Eye (tissue), 1 donor: ENCODE measurements around the gene MACROD2.

Experiments used
- DNase-seq: peaks from one replicate; pipeline ENCODE4 v3.0.0-alpha.2; 2015

The MACROD2 gene

DNA sequence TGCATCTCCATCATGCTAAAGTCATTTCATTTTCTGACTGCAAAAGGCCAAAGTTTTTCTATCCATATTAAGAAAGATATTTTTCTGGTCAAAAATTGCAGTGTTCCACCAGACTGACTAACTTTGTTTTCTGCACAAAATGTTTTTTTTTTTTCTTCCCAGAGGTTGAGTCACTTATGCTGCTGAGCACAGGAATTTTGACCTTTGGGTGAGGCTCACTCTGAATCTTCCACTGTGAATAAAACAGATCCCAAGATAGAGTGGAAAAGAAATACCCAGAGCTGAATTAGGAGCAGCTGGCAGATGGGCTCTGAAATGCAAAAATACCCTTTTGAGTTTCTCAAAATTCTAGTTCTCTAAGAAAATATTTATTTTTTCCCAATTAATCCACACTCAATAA is 1581.1 kb downstream of the MACROD2 start:
- no peak for DNase-seq

DNA sequence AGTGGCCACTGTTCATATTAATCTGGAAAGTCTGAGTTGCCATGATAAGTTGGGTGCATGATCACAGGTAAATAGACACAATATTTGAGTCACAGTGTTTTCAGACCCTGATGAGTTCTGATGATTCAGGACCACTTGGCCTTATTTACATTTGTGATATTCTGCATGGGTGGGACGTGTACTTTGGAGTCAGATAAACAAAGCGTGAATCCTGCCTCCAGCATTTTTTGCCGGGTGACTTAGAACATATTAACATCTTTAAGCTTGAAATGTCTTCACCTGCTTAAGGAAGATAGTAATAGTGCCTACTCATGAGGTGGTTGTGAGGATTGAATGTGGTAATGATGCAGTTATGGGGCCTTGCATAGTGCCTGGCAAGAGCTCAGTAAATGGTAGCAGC is 1582.8 kb downstream of the MACROD2 start:
- no peak for DNase-seq

DNA sequence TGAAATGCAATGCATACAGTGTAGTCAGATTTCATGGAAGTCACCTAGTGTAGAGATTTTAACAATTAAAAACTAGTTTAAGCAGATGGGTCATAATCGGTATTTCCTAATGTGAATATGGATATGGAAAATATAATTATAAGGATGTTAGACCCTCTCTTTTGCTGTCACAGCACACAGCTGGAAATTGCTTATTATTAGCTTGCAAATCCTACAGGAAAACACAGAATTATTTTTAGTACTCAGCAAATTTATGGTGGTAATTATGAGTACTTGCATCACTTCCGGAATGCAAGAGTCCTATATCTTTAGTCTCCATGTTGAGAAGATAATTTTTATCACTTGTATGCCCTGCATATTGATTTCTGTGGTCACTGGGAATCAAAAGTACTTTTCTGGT is 1584.4 kb downstream of the MACROD2 start:
- no peak for DNase-seq

DNA sequence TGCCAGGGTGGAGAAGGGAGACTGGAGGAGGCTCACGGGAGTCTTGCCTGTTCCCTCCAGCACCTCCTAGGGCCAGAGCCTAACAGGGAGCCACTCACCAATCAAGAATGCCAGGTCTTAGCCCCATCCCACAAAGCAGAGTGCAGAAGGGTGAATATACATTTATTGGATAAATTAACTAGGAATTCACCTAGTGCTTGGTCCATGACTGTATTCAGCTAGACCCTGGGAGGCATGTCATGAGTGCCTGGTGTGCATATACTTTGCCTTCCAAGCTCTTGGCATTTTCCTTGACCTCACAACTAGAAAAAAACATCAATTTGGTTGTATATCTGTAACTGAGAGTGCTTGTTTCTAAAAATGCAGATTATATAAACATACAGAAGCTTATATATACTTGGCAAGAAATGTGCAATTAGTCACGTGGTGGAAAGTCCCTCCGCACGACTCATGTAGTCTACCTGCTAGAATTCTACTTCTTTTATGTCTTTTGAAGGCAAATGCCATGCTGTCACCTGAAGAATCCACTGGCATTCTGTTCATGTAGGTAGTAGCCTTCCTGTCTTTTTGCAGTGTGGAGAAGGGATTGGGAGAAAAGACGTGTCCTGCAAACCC is 1586.9 kb downstream of the MACROD2 start:
- DNase-seq, result no peak

DNA sequence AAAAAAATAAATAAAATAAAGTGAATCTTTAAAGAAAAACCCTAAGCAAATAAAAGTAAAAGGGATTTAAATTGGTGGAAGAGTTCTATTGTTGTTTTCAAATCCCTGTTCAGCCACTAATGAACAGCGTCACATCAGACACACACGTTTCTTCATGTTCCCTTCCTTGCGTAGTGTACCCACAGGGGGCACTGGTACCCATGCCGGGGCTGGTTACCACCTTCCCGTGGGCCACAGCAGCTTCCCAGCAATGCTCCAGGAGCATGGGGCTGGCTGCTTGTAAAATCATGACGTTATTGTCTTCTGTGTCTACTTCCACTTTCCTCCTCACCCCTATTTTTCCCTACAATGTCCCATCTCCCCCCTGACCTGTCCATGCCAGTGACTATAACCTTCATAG is 1589.2 kb downstream of the MACROD2 start:
- DNase-seq, result no peak

DNA sequence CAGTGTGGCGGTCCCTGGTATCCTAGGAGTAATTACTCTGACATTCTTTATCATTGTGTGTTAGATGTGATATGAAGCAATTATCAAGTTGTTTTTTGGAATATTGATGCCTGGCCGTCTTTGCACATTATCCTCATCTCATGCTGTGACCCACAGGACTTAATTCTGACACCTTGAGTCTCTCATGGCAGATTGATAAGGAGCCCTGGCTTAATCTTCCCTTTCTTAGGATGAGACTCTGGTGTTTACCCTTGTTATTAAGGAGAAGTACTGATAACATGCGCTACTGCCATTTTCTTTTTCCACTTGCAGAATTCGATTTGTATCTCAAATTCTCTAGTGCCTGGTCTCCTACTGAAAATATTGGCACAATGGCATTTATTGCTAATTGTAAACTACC is 1597.8 kb downstream of the MACROD2 start:
- no peak for DNase-seq

DNA sequence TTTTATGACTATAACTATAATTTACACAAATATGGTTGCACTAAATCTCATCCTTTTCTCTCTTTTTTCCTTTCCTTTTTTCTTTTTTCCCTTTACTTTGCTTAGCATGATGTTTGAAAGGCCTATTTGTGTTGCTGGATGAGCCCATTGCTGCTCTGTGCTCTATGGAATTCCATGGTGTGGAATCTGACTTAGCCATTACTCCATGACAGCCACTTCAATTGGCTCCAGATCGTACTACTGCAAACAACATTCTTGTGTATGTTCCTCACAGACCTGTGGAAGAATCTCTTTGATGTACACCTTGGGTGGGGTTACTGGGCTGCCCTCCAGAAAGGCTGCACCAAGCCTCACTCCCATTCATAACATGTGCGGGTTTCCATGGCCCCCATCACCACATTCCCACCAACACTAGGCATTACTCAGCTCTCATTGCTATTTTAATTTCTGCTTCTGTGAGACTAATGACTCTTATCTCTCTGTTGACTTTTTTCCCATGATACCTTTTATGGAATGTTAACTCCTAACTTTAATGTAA is 1598.9 kb downstream of the MACROD2 start:
- DNase-seq, result no peak

DNA sequence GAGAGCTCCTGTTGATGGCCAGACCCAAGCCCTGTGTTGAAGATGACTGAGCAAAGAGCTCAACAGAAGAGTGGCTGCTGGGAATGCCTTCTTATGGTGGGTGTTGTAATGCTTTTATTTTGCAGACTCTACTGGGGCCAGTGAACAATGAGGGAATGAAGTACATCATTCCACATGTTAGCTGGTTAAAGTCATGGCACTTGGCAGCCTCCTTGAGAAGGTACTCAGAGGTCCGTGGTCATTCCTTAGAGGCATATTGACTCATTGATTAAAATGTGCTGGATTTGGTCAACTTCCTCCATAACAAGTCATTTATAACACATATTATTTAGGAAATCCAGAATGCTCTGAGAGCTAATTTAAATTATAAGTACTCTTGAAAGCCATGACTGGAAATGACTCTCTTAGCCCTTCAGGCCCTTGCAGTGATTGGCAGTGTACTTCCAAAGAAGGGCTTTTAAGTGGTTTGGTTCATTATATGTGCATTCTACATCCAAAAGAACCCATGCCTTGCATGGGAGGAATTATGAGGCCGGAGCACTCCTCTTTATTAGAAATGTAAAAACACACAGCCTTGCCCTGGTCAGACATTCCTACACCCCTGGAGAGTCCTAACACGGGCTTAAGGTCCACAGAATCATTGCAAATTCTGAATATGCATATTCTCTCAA is 1601.0 kb downstream of the MACROD2 start:
- no peak for DNase-seq

DNA sequence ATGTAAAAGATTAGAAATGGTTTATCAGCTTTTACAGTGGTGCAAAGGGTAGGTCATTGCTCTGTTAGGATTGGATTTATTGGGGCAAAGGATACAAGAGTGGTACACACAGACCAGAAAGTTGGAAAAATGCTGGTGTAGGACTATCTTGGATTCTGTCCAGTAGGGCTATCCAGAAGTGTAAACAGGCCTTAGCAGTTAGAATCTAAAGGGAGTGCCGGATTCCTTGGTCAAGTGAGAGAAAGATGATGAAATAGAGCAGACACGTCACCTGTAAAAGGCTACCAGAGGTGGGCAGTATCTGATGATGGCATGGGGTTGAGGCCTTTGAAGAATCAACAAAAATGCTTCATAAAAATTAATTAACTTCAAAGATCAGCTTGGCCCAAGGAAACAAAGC is 1602.0 kb downstream of the MACROD2 start:
- DNase-seq, result no peak

DNA sequence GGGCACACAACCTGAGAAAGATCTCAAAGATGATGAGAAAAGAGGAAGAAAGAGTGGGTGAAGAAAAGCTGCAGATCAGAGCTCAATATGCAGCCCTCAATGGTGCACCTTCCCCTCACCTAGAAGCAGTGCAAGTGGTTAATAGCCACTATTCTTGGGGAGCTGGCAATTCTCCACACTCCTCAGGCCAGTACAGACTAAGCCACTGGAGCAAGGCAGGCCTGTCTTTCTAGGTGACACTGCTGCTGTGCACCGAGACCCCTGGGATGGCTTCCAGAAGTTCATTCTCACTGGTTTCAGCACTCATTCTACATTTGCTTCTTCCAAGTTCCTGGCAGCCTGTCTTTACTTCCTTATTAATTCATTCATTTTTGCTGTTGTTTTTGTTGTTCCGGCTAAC is 1604.6 kb downstream of the MACROD2 start:
- DNase-seq, result no peak

DNA sequence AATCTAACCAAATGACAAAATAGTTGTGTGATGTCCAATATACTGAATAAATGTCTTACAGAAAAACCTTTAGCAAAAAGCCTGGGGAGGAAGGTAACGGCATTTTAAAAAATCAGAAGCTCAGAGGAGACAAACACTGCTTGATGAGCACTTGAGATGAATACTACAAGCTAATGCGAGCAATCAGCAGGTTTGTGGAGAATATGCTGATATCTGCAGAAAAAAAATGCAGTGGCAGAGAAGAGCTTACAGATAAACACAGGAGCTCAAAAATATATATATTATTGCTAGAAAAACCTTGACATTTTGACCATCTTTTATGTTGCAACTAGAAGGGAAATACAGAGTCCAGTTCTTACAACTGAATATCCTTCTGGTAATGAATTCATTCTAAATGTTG is 1605.2 kb downstream of the MACROD2 start:
- no peak for DNase-seq

DNA sequence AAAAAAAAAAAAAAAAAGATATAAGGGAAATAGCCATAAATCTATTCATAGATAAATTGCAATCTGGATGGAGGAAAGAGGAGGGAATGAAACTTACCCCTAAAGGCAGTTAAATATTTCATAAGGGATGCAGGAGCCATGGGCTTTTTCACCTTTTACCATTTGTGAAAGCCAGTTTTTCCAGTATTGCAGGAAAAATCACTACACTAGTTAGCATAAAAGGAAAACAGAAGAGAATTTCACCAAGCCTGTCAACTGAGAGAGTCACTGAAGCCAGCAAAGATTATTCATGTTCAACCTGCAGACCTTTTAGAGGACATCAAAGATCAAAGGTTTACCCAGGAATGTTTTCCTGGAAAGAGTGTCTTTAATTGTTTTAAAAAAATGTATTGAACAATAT is 1608.2 kb downstream of the MACROD2 start:
- DNase-seq, result no peak

DNA sequence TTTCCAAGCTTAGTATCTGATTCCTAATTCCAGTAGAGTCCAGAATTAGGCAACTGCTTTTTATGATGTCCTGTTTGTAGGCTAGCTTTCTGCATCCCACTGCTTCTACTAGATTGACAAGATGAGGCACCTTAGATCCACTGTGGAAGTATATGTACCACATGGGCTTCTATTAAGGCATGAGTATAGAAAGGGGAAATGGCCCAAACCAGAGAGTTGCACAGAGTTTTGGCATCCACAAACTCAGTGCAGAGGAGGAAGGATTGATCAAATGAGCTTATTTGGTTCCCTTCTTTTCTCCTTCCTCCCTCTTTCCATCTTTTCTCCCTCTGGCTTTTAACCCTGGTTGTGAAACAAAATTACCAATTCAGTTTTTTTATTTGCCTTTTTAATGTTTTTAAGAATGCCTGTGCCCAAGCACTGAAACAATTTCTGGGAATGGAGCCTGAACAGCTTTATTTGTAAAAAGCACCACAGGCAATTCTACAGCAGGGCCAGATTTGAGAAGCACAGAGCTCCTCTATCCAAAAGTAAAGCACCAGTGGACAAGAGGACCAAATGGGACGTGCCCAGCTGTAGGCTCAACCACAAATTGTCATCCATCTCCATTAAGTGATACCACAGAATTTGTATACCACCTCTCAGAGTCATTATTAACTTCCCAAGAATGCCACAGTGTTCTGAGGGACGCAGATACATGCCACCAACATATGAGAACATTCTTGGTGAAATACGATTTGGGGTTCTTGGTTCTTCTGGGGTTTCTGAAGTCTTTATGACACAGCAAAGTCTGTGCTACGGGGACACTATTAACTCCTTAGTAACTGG is 1608.9 kb downstream of the MACROD2 start:
- DNase-seq, result no peak

DNA sequence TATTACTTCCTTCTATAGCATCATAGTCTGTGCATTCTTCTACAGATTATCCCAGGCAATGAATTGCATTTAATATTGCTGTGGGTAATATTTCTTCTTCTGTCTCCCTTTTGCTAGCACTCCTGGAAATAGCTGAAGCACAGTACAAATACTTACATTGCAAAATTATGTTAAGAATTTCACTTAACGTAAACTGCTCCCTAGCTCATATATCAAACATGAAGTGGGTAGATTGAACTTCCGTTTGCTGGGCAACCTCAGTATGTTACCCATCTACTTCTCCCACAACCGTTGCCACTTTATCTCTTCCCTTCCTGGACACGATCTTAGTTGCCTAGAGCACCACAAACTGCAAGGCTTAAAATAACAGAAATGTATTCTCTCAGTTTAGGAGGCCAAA is 1614.6 kb downstream of the MACROD2 start:
- DNase-seq, result no peak

DNA sequence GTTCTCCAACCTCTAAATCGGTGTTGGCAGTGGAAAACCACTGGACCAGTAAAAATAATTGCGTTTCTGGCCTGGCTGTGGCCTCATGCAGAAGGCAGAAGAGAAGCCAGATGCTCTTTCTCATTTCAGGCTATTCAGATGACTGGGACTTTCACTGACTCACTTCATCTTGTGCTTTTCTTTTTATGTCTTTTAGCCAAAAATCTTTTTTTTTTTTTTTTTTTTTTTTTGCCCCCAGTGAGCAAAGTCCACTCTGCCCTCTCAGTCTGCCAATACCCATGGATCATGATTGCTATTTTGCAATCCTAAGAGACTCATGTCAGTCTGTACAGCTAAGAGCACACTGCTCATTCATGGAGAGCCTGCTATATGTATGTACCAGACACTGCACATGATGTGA is 1615.5 kb downstream of the MACROD2 start:
- no peak for DNase-seq

DNA sequence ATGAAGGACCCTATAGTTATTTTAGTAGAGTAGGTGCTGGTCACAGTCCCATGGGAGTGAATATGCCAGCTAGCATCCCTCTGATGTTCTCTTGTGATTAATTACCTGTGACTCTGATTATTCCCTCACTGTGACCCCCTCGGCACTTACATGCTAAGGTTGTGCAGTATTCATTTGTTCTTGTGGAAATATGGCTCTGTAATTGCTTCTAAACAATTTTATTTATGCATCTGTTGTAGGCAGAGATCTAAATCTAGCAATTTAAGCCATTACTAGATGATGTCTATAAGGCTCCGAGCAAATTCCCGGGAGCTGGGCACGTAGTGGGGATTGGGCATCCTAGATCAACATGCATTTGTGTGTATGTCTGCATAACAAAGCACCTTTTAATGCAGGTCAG is 1616.2 kb downstream of the MACROD2 start:
- no peak for DNase-seq

DNA sequence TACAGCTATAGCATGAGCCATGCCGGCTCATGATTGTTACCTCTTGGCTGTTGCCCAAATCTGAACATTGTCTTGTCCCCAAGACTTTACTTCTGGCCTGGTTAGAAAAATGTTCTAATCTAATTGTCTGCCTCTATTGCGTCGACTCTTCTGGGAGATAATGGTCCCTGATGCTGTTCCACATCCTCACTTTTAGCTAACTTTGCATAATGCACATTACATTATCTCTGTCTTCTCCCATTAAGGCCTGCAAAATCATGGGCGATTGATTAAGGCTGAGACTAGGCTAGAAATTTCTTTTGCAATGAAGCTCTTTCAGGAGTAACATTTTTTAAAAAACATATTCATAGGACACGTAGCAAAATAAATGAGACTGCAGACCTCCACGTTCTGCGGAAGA is 1616.9 kb downstream of the MACROD2 start:
- no peak for DNase-seq

DNA sequence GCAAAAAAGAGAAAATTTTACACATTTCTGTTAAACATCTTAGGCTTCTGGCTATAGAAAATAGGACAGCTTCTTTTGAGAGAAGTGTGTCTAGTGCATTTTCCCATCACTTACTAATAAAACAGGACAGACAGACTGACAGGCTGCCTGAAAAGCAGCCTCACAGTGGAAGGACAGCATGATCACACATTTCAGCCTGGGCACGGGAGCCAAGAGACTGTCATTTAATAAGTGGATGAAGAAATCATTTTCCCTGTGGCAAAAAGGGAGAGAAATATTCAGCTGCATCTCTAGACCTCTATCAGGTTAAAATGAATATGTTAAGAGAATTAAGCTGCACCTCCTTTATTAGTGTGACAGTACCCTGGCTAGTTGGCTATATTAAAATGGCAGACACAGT is 1617.5 kb downstream of the MACROD2 start:
- no peak for DNase-seq

DNA sequence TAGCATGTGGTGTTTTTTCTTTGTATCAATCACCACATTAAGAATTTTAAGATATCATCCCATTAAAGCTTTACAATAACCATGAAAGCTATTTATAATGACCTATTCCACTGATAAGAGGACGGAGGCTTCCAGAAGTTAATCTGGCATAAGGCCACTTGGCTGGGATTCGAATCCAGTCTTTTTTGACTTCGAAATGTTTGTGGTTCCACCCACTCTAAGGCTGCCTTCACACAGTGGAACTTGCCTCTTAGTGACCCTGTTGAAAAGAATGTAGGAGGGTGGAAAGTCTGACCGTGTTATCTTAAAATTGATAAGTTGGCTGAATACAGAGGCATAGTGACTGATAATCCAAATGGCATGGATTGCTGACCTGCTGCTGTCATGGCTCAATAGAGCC is 1618.2 kb downstream of the MACROD2 start:
- DNase-seq, result no peak

DNA sequence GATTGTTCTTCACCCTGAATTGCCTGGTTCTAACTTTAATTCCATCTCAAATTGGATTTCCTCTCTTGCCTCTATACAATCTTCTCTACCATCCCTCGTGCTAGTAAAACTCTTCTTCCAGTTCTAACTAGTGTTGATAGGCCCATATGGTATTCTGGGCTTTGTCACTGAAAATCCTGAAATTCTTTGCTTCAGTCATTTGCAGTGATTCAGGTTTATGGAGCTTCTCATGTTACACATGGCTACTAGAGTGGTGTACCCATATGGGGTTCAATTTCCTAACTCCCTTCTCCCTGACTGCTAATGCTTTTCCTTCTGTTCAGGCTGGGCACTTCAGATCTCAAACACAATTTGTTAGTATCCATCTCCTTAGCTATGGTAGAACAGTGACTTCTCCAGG is 1621.3 kb downstream of the MACROD2 start:
- no peak for DNase-seq

DNA sequence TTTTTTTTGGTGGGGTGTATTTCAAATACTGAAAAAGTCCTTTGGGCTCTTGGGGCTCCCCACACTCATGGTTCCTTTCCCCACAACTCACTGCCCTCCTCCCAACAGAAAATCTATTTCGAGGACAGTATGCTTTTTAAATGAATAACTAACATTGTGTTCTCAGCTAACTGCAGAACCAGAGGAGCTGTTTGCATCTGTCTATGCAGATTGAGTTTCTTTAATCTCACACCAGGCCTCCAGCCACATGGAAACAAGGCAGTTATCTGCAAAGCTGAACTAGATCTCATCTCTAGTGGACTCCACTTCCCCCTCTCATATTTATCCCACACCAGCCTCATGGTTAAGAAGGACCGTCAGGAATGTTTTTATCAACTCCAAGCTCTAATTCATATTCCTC is 1622.8 kb downstream of the MACROD2 start:
- DNase-seq, result no peak

DNA sequence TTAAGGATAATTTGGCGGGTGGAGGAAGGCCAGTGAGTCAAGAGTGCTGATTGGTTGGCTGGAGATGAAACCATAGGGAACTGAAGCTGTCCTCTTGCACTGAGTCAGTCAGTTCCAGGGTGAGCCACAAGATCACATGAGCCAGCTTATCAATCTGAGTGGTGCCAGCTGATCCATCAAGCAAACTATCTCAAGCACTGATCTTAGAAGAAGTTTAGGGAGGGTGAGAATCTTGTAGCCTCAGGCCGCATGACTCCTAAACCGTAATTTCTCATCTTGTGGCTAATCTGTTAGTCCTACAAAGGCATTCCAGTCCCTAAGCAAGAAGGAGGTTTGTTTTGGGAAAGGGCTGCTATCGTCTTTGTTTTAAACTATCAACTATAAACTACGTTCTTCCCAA is 1623.6 kb downstream of the MACROD2 start:
- no peak for DNase-seq

DNA sequence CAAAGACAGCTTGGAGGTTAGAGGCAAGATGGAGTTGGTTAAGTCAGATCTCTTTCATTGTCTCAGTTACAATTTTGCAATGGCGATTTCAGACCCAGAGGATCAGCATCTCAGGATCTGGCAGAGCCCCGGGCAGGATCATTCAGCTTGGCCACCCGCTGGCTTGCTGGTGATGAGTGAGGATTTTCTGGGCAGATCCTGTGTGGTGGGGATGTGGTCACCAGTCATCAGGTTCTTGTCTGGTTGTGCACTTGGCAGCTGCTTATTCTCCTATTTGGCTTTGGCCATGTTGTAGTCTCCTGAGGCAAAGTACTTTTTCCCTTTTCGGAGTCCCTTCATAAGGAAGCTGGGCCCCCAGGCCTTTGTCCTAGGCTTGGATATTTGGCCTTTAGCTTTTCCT is 1624.0 kb downstream of the MACROD2 start:
- DNase-seq, result no peak

DNA sequence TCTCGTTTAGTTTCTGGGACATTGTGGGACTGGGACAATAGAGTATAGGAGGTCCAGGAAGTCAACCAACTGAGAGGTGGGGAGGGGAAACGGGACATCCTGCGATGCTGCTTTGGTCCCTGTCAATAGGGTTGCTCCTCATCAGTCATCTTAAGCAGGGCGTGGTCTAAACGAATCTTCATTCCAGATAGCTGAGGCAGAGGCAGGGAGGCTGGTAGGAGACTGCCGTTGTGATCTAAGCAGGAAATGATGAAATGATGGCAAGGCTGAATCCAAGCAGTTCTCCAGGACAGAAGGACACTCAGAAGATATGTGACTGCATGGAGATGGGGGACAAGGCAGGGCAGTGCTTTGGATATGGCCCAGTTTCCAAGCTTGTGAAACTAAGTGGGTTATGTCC is 1624.5 kb downstream of the MACROD2 start:
- DNase-seq, result no peak
